Muscle of leg (tissue), 11 donors: ENCODE data around the gene LPCAT3. TPM values are rescaled to one million over a fixed set of nuclear protein-coding genes. Genes with fewer than 3 reads are reported as not detected.

Experiments used
- DNase-seq: peaks from one replicate; pipeline ENCODE4 v3.0.0; 2013
- H3K27ac ChIP-seq: one replicate; pipeline ENCODE4 v1.5.1; 2013; ENCODE audit warnings: mild to moderate bottlenecking, low read length, control low read depth
- H3K27me3 ChIP-seq: one replicate; pipeline ENCODE4 v1.6.1; 2013; ENCODE audit warnings: low read length; ENCODE audit not compliant: control insufficient read depth, insufficient read depth
- H3K36me3 ChIP-seq: one replicate; pipeline ENCODE4 v1.6.1; 2013; ENCODE audit warnings: low read length; ENCODE audit not compliant: control insufficient read depth, insufficient read depth
- H3K4me1 ChIP-seq: one replicate; pipeline ENCODE4 v1.6.1; 2013; ENCODE audit warnings: low read length; ENCODE audit not compliant: control insufficient read depth, insufficient read depth
- H3K4me3 ChIP-seq: one replicate; pipeline ENCODE4 v1.5.1; 2013; ENCODE audit warnings: low read length, control low read depth
- H3K9me3 ChIP-seq: replicated peaks from 2 replicates; pipeline ENCODE4 v1.6.1; 2013; ENCODE audit warnings: low read depth, low read length; ENCODE audit not compliant: control insufficient read depth
- WGBS: methylation state at CpG from one replicate; pipeline ENCODE4 v1.1.5; 2013; ENCODE audit warnings: missing lambda C conversion rate; ENCODE audit not compliant: insufficient coverage; 5-methylcytosine and 5-hydroxymethylcytosine counted together
- polyA plus RNA-seq, 8 donors: library from polyadenylated mRNA; unstranded; fragments of 120-200 nt; gene quantifications; one replicate each; pipeline versions ENCODE4 v1.2.1 to v1.2.3, GENCODE V29; 2013; ENCODE audit warnings: inconsistent platforms in 1 of 8, low replicate concordance in 1 of 8; ENCODE audit not compliant: insufficient read length in 8 of 8, insufficient read depth in 1 of 8
- total RNA-seq: library from RNA; stranded (reverse); fragments of 120-200 nt; gene quantifications from one replicate; pipeline ENCODE4 v1.2.4, GENCODE V29; 2013

The LPCAT3 gene
- total and polyA plus RNA-seq, 9 donors: 7.8 to 23.2 (median 19.1) TPM

DNA sequence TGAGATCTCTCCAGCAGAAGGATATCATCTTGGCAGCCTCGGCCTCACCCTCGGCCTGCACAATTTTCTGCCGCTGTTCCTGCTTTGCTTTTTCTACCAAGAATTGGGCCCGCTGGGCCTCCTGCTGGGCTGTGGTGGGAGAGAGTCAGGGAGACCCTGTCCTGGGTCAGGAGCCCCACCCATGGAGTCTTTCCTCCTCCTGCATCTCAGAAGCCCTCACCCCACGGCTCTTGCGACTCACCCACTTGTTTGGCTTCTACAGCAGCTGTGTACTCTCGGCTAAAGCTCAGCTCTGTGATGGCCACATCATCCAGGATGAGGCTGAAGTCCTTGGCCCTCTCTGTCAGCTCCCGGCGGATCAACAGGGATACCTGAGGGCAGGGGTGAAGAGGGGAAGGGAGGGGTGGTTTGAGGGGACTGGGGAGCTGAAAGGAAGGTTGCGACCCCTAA lies 50.6 kb downstream of the LPCAT3 start:
- Histone ChIP-seq H3K4me1 (peaks cover 26% of the 10 kb centered on the region), H3K27me3 (no peaks in the 10 kb centered on the region), H3K9me3 (no peaks in the 10 kb centered on the region), H3K27ac (no peak overlapping the region), H3K36me3 (peaks cover 51% of the 10 kb centered on the region), H3K4me3 (no peak overlapping the region)
- WGBS: 78% methylated on average over 3 of the region's 10 CpGs
- DNase-seq: no peak

DNA sequence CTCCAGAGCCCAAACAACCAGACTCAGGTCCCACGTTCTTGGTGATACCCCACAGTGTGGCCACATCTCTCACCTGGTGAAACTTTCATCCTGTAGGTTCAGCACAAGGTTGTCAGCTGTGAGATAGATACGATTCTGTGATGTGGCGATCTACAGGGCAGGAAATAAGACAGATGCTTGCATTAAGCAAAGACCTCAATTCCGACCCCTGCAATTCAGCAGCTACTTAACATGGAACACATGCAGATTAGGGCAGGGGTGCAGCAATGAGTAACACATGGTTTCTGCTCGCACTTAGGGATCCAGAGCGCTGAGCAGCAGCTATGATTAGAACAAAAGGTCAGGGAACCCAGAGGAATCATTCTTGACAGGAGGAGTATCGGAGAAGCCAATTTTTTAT lies 51.9 kb downstream of the LPCAT3 start:
- no peak for DNase-seq
- Histone ChIP-seq H3K9me3 (no peaks in the 10 kb centered on the region), H3K27ac (no peak overlapping the region), H3K36me3 (peaks cover 51% of the 10 kb centered on the region), H3K27me3 (no peaks in the 10 kb centered on the region), H3K4me1 (peaks cover 36% of the 10 kb centered on the region), H3K4me3 (no peak overlapping the region)
- 85% methylated on average over 7 of the region's 7 CpGs for WGBS

DNA sequence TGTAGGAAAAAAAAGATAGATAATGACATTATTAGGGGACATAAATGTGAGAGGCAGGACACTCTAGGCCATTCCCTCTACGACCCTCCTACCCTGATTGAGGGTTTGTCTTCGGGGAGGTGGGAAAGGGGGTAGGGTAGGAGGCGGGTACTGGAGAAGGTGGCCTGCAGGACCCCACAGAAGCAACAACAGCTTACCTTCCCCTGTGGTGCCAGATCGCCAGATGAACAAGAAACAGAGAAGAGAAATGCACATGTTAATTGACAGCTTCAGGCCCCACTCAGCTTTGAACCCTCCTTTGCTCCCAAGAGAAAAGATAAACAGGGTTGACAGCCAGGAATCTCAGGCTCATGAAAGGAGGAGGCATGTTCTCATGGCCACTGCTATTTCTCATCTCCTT lies 52.6 kb downstream of the LPCAT3 start:
- Histone ChIP-seq H3K4me1 (peaks cover 40% of the 10 kb centered on the region), H3K9me3 (no peaks in the 10 kb centered on the region), H3K27ac (no peak overlapping the region), H3K27me3 (no peaks in the 10 kb centered on the region), H3K4me3 (no peak overlapping the region), H3K36me3 (peaks cover 51% of the 10 kb centered on the region)
- no CpG with 5 or more reads among the region's 4 CpGs for WGBS
- DNase-seq: no peak

DNA sequence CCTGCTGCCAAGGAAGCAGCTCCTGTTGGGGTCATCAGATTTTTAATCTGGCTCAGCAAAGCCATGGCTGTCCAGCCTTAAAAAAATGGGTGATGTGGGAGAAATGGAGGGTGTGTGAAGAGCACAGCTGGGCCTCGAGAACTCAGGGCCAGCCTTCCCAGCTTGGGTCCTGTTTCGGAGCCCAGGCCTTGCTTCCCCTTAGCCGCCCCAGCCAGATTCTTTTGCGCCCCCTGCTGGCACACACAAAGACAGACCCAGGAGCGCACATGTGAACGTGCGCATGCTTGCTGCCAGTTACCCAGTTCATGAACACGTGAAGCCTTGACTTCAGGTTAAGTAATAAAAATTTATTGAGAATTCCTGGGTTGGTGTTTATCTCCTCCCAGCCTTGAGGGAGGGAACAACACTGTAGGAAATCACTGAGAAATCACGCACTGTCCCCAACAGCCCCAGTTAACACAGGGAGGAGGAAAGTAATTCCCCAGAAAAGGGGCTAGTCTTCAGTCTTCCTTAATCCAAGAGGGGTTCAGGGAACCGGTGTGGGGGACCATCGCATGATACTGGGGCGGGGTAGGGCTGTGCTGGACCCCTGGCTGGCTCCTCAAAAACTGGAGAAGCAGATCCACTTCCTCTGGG lies 53.1 kb downstream of the LPCAT3 start:
- Histone ChIP-seq H3K36me3 (peaks cover 51% of the 10 kb centered on the region), H3K27ac (peak overlapping the region; percentile 79), H3K4me3 (no peak overlapping the region), H3K27me3 (no peaks in the 10 kb centered on the region), H3K4me1 (peaks cover 44% of the 10 kb centered on the region), H3K9me3 (no peaks in the 10 kb centered on the region)
- DNase-seq: peak; percentile 94
- 10% methylated on average over 2 of the region's 12 CpGs for WGBS

DNA sequence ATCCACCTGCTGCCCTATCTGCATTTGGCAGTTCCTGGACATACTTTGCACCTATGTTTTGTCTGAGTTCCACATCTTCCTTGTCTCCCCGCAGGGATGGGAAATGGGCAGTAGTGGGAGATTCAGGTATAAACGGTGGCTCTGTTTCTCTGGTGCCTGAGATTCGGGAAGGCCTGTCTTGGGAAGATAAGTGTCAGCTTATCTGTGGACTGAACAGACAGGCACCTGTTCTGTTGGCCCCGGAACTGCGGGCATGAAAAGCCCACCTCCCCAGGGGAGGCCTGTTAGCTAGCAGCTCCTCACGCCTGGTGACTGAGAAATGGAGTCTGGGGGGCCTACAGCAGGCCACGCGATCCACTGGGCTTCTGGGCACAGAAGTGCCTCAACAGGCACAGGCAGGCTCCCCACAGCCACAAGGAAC lies 53.7 kb downstream of the LPCAT3 start:
- Histone ChIP-seq H3K4me1 (peaks cover 46% of the 10 kb centered on the region), H3K27ac (peak overlapping the region; percentile 79), H3K4me3 (no peak overlapping the region), H3K36me3 (peaks cover 51% of the 10 kb centered on the region), H3K27me3 (no peaks in the 10 kb centered on the region), H3K9me3 (no peaks in the 10 kb centered on the region)
- DNase-seq: no peak
- WGBS: 67% methylated on average over 3 of the region's 8 CpGs

DNA sequence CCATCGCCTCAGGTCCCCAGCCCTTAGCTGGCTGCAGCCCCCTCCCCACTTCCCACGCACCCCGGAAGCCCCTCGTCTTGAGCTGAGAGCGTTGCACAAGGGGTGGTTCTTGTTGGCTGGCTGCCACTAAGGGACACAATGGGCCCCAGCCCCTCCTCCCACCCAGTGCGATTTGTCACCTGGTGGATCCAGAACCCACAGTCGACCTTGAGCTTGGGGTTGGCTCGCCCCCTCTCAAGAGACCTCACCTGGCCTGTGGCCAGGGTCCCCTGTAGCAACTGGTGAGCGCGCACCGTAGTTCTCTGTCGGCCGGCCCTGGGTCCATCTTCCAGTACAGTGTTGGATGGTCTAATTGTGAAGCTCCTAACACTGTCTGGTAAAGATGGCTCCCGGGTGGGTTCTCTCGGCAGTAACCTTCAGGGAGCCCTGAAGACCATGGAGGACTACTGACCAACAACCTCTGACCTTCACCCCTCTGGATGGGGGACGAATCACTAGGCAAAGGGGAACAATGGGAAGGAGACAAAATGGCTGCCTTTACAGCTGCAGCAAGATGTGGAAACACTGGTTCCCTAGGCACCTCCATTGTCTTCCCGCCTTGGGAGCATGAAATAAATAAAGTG lies 54.4 kb downstream of the LPCAT3 start:
- Histone ChIP-seq H3K27ac (no peak overlapping the region), H3K4me1 (peaks cover 48% of the 10 kb centered on the region), H3K9me3 (no peaks in the 10 kb centered on the region), H3K4me3 (no peak overlapping the region), H3K27me3 (no peaks in the 10 kb centered on the region), H3K36me3 (peaks cover 46% of the 10 kb centered on the region)
- DNase-seq: peak; percentile 22
- 80% methylated on average over 8 of the region's 17 CpGs for WGBS

DNA sequence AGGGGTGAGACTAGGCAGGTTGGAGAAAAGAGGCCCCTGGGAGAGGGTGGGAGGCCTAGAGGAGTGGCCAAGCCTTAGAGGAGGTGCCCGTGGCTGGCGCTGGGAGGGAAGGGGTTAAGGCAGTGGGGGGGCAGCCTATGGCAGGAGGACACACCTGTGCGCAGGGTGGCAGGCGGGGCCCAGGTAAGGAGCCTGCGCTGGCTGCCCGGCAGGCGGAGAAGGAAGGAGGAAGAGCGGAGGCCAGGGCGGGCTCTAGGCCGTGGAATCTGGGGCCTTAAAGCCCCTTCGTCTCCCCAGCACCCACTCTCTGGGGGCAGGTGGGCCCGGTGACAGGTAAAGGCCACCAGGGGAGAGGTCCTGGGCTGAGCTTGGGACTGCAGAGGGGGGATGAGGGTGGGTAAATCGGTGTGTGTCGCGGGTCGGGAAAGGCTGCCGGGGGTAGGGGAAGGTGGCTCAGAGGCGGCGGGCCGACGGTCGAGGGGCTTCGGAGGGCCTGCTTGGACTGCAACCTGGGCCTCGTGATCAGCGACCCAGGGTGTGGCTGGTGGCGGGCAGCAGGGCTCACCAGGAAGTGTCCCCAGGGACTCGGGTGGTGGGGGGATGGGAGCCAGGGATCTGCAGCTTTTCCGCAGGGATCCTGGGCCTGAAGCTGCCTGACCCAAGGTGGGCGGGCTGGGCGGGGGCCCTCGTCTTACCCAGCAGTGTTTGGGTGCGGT lies 55.1 kb downstream of the LPCAT3 start:
- no peak overlapping the region for H3K27ac ChIP-seq
- H3K9me3 ChIP-seq: no peaks in the 10 kb centered on the region
- H3K27me3 ChIP-seq: no peaks in the 10 kb centered on the region
- H3K4me3 ChIP-seq: no peak overlapping the region
- peaks cover 54% of the 10 kb centered on the region for H3K4me1 ChIP-seq
- DNase-seq: no peak
- peaks cover 39% of the 10 kb centered on the region for H3K36me3 ChIP-seq
- WGBS: 63% methylated on average over 23 of the region's 32 CpGs

DNA sequence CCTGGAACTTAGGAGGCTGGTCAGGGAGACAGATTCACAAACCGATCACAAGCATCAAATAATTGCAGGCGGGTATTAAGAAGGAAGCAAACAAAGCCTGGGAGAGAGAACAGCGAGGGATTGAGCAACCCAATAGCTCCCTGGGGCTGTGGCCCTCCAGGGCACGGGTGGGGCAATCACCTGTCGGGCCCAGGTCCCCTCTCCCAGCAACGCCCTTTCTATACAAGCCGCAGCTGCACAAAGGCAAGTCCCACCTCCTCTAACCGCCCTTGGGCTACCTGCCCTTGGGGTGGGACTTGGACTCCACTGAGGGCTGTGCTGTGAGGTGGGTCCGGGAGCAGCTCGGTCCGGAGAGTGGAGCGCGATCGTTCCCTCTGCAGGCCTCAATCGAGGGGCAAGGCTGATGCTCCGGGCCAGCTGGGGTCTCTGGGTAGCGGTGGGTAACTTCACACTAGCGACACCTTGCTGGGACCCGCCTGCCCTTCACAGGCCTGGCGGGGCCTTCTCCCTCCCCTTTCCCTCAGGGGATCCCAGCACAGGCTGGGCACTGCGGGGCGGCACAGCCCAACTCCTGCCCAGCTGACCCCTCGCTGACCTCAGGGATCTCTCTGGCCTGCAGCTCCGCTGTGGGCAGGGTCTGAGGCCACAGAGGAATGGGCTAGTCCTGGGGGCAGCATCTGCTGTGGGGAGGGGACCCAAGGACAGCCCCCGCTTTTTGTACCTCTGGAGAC lies 55.8 kb downstream of the LPCAT3 start:
- no peak overlapping the region for H3K4me3 ChIP-seq
- H3K27me3 ChIP-seq: no peaks in the 10 kb centered on the region
- no peak overlapping the region for H3K27ac ChIP-seq
- H3K4me1 ChIP-seq: peaks cover 59% of the 10 kb centered on the region
- no peak for DNase-seq
- 49% methylated on average over 18 of the region's 25 CpGs for WGBS
- H3K36me3 ChIP-seq: peaks cover 32% of the 10 kb centered on the region
- H3K9me3 ChIP-seq: no peaks in the 10 kb centered on the region

DNA sequence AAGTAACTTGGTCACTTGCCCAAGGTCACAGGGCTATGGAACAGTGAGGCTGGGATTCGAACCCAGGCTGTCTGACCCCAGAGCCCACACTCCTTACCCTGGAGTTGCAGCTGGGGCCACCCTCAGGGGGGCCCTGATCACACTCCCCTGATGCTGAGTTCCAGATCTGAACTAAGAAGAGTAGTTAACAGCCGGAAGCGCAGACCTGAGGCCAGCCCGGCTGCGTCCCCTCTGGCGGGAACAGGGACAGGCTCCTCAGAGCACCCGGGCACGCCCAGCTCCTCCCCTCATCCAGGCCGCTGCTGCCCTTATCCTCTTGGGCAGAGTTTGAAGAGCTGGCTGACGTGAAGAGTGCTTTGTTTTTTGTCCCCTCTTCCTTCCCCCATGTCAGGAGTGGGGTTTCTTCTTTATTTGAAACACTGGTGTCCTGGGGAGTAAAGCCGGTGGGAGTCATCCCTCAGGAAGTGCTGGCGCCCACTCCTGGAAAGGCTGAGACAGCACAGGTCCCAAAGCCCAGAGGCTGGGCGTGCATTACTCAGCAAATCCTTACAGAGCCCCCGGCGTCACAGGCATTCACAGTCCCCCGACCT lies 56.5 kb downstream of the LPCAT3 start:
- Histone ChIP-seq H3K36me3 (peaks cover 25% of the 10 kb centered on the region), H3K4me1 (peaks cover 59% of the 10 kb centered on the region), H3K4me3 (no peak overlapping the region), H3K27me3 (no peaks in the 10 kb centered on the region), H3K27ac (peak overlapping the region; percentile 67), H3K9me3 (no peaks in the 10 kb centered on the region)
- 2% methylated on average over 12 of the region's 16 CpGs for WGBS
- peak; percentile 81 for DNase-seq
